GM19238 (cell line): Measurements from ENCODE around the gene RBMS3.
"Not testable (repeated sequence)": the region's sequence is repeated elsewhere in the genome, so short reads cannot be mapped to it uniquely, and the experiment has no call there.

Experiments
- DNase-seq: peaks from one replicate; pipeline ENCODE4 v3.0.0; 2011; ENCODE audit warnings: low spot score; ENCODE audit not compliant: insufficient read length

Gene RBMS3

GRCh38 chr3:29668728-29669127 lies 387.9 kb downstream of the RBMS3 start:
- DNase-seq, result no peak

GRCh38 chr3:29670476-29670875 lies 389.6 kb downstream of the RBMS3 start:
- DNase-seq, result not testable (repeated sequence)

- DNase-seq, result no peak
These were observed 396.6 kb downstream of the RBMS3 start for GRCh38 chr3:29677421-29677820.

- no peak for DNase-seq
These were observed 399.1 kb downstream of the RBMS3 start for GRCh38 chr3:29679944-29680343.

GRCh38 chr3:29683018-29683993 lies 402.4 kb downstream of the RBMS3 start:
- DNase-seq, result no peak

GRCh38 chr3:29686889-29687592 lies 406.2 kb downstream of the RBMS3 start:
- DNase-seq, result peak; percentile 12

GRCh38 chr3:29690686-29691353 lies 409.9 kb downstream of the RBMS3 start:
- no peak for DNase-seq

GRCh38 chr3:29693863-29694262 lies 413.0 kb downstream of the RBMS3 start:
- no peak for DNase-seq

GRCh38 chr3:29694331-29694730 lies 413.5 kb downstream of the RBMS3 start:
- no peak for DNase-seq

GRCh38 chr3:29694783-29695182 lies 413.9 kb downstream of the RBMS3 start:
- DNase-seq, result no peak

GRCh38 chr3:29695201-29695600 lies 414.3 kb downstream of the RBMS3 start:
- DNase-seq, result no peak

- no peak for DNase-seq
These were observed 414.9 kb downstream of the RBMS3 start for GRCh38 chr3:29695643-29696198.

- no peak for DNase-seq
These were observed 415.4 kb downstream of the RBMS3 start for GRCh38 chr3:29696311-29696710.

- DNase-seq, result no peak
These were observed 417.1 kb downstream of the RBMS3 start for GRCh38 chr3:29697989-29698388.

GRCh38 chr3:29700256-29700655 lies 419.4 kb downstream of the RBMS3 start:
- DNase-seq, result no peak

- no peak for DNase-seq
These were observed 420.6 kb downstream of the RBMS3 start for GRCh38 chr3:29701326-29701983.

GRCh38 chr3:29705906-29706844 lies 425.3 kb downstream of the RBMS3 start:
- no peak for DNase-seq

GRCh38 chr3:29708884-29709283 lies 428.0 kb downstream of the RBMS3 start:
- DNase-seq, result no peak

GRCh38 chr3:29711255-29711771 lies 430.4 kb downstream of the RBMS3 start:
- DNase-seq, result no peak

GRCh38 chr3:29716213-29716612 lies 435.3 kb downstream of the RBMS3 start:
- DNase-seq, result no peak
